NT2/D1 (cell line): Measurements from ENCODE around the gene GARIN5A.

Source experiments
- DNase-seq: peaks from one replicate; pipeline ENCODE4 v3.0.0-alpha.2; 2011; ENCODE audit warnings: low read depth, low spot score
- H3K27me3 ChIP-seq: 2 replicates; pipeline ENCODE4 v1.6.0; 2011; ENCODE audit warnings: mild to moderate bottlenecking; ENCODE audit not compliant: insufficient read length, insufficient read depth
- H3K36me3 ChIP-seq: 2 replicates; pipeline ENCODE4 v1.6.1; 2011; ENCODE audit warnings: mild to moderate bottlenecking, low read length, mixed read lengths; ENCODE audit not compliant: insufficient read depth, insufficient read length
- H3K4me1 ChIP-seq: 2 replicates; pipeline ENCODE4 v1.5.1; 2011; ENCODE audit not compliant: insufficient read depth, insufficient read length
- H3K4me3 ChIP-seq: 2 replicates; pipeline ENCODE4 v1.5.1; 2011; ENCODE audit warnings: low read depth; ENCODE audit not compliant: insufficient read length
- H3K9ac ChIP-seq: 2 replicates; pipeline ENCODE4 v1.6.0; 2011; ENCODE audit warnings: low read depth; ENCODE audit not compliant: insufficient read length
- H3K9me3 ChIP-seq: 2 replicates; pipeline ENCODE4 v1.5.1; 2011; ENCODE audit warnings: mild to moderate bottlenecking, low read length; ENCODE audit not compliant: insufficient read depth
- SUZ12 ChIP-seq: IDR thresholded peaks from 2 replicates; pipeline ENCODE4 v1.6.1; 2011; ENCODE audit not compliant: insufficient read length, insufficient read depth; ENCODE audit errors: extremely low read depth
- YY1 ChIP-seq: IDR thresholded peaks from 2 replicates; pipeline ENCODE4 v1.6.1; 2011; ENCODE audit not compliant: insufficient read length, insufficient read depth
- ZNF274 ChIP-seq: IDR thresholded peaks from 2 replicates; pipeline ENCODE4 v1.6.1; 2011; ENCODE audit warnings: mild to moderate bottlenecking, low read depth, low read length

The GARIN5A gene

GRCh38 chr19:50435627-50436026 is 41.0 kb downstream of the GARIN5A start:
- TF ChIP-seq YY1 (no peak), SUZ12 (no peak), ZNF274 (no peak)
- H3K27me3 ChIP-seq = no peaks in the 10 kb centered on the region
- no peaks in the 10 kb centered on the region for H3K36me3 ChIP-seq
- no peak for DNase-seq
- no peak overlapping the region for H3K4me3 ChIP-seq
- no peaks in the 10 kb centered on the region for H3K9me3 ChIP-seq
- H3K4me1 ChIP-seq = peaks cover 7% of the 10 kb centered on the region
- H3K9ac ChIP-seq = no peak overlapping the region

- no peak for DNase-seq
- no peaks in the 10 kb centered on the region for H3K36me3 ChIP-seq
- no peak overlapping the region for H3K4me3 ChIP-seq
- no peaks in the 10 kb centered on the region for H3K9me3 ChIP-seq
- peaks cover 7% of the 10 kb centered on the region for H3K4me1 ChIP-seq
- TF ChIP-seq ZNF274 (no peak), YY1 (no peak), SUZ12 (no peak)
- H3K27me3 ChIP-seq = no peaks in the 10 kb centered on the region
- H3K9ac ChIP-seq = no peak overlapping the region
These were observed 41.4 kb downstream of the GARIN5A start for GRCh38 chr19:50435221-50435620.

- H3K4me1 ChIP-seq = peaks cover 7% of the 10 kb centered on the region
- H3K9ac ChIP-seq = no peak overlapping the region
- no peak for TF ChIP-seq SUZ12
- TF ChIP-seq ZNF274 = no peak
- TF ChIP-seq YY1 = no peak
- H3K27me3 ChIP-seq = no peaks in the 10 kb centered on the region
- no peak for DNase-seq
- H3K36me3 ChIP-seq = no peaks in the 10 kb centered on the region
- H3K9me3 ChIP-seq = no peaks in the 10 kb centered on the region
- H3K4me3 ChIP-seq = no peak overlapping the region
These were observed 42.1 kb downstream of the GARIN5A start for GRCh38 chr19:50434525-50434924.

GRCh38 chr19:50433201-50434180 is 43.2 kb downstream of the GARIN5A start:
- no peaks in the 10 kb centered on the region for H3K36me3 ChIP-seq
- H3K9ac ChIP-seq = no peak overlapping the region
- no peak for TF ChIP-seq SUZ12
- no peak for TF ChIP-seq ZNF274
- no peak for TF ChIP-seq YY1
- H3K27me3 ChIP-seq = no peaks in the 10 kb centered on the region
- DNase-seq = no peak
- H3K4me3 ChIP-seq = no peak overlapping the region
- H3K9me3 ChIP-seq = no peaks in the 10 kb centered on the region
- H3K4me1 ChIP-seq = peaks cover 7% of the 10 kb centered on the region

GRCh38 chr19:50432221-50433028 is 44.2 kb downstream of the GARIN5A start, which contains the start of gene MYBPC2:
Gene MYBPC2 (plus strand): TSS chr19:50432892. CDS start chr19:50432954, 62 bp downstream.
- no peaks in the 10 kb centered on the region for H3K27me3 ChIP-seq
- no peaks in the 10 kb centered on the region for H3K9me3 ChIP-seq
- no peak for DNase-seq
- H3K9ac ChIP-seq = peak within 1 kb of the TSS; percentile 74
- peak within 1 kb of the TSS; percentile 47 for H3K4me3 ChIP-seq
- no peaks in the 10 kb centered on the region for H3K36me3 ChIP-seq
- peaks cover 7% of the 10 kb centered on the region for H3K4me1 ChIP-seq
- no peak for TF ChIP-seq ZNF274
- TF ChIP-seq SUZ12 = no peak
- TF ChIP-seq YY1 = no peak

GRCh38 chr19:50431343-50432220 is 45.1 kb downstream of the GARIN5A start:
- H3K9ac ChIP-seq = peak overlapping the region; percentile 74

More at GRCh38 chr19:50431343-50432220, 45.1 kb downstream of the GARIN5A start:
- Histone ChIP-seq H3K9me3 (no peaks in the 10 kb centered on the region), H3K4me3 (peak overlapping the region; percentile 47), H3K27me3 (no peaks in the 10 kb centered on the region), H3K4me1 (peaks cover 7% of the 10 kb centered on the region), H3K36me3 (no peaks in the 10 kb centered on the region)
- TF ChIP-seq YY1 (no peak), SUZ12 (no peak), ZNF274 (no peak)
- DNase-seq = peak; percentile 56
